ENCODE data around the gene MOBP. TPM values are rescaled to one million over a fixed set of nuclear protein-coding genes. Genes with fewer than 3 reads are reported as not detected.

Gene MOBP
- total RNA-seq, 1 experiment from 2014 or later = not detected

DNA sequence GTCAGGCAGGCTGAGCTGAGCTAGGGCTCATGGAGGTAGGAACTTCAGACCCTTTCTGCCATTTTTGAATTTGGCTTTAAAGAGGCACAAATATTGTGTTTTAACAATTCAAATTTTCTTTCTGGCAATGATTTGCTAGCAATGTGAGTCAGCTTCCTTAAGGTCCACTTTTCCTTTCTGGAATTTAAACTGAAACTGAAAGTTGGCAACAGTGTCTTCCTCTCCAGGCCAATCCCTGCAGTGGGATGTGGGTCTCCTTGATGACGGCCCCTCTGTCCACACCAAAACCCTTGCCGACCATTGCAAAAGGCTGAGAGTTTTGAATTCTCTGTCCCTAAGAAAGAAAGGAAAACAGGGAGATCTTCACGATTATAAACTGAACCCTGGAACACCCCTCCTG lies 33.8 kb upstream of the MOBP start:
- peaks cover 0 to 19% of the 10 kb centered on the region in 2 experiments; a peak in 1 of 4 replicates for H3K4me1 ChIP-seq (ENCODE audit: control insufficient read depth in 1 of 2, insufficient read depth in 2 of 2, low read length in 2 of 2)
- H3K9ac ChIP-seq (ENCODE audit: low read length) = no peak overlapping the region
- no peak overlapping the region for H3K4me3 ChIP-seq (replicated peaks in 1 of 2; ENCODE audit: low read depth in 1 of 2, low read length in 2 of 2)
- no peaks in the 10 kb centered on the region for H4K20me1 ChIP-seq (ENCODE audit: insufficient read depth)
- H3K79me2 ChIP-seq (ENCODE audit: insufficient read depth, low read length) = no peaks in the 10 kb centered on the region
- CTCF ChIA-PET = no interaction called here
- no peak overlapping the region for H2AFZ ChIP-seq (ENCODE audit: low read depth, low read length, poor library complexity, severe bottlenecking)
- RAD21 ChIA-PET (ENCODE audit: low non-redundant PET in 1 of 2, low total read pairs in 2 of 2, uncharacterized antibody in 2 of 2, unreplicated experiment in 2 of 2) = no interaction called here
- no peaks in the 10 kb centered on the region for H3K27me3 ChIP-seq (ENCODE audit: insufficient read depth, low read length)
- POLR2A ChIA-PET = no interaction called here
- DNase-seq (ENCODE audit: low read depth, low spot score) (no peak), ATAC-seq (no peak)
- H3K27ac ChIP-seq (ENCODE audit: low read depth, low read length) = no peak overlapping the region
- intact Hi-C loops (cut with micrococcal nuclease) = no loop called here
- no peaks in the 10 kb centered on the region for H3K9me2 ChIP-seq (ENCODE audit: insufficient read depth)
- no peaks in the 10 kb centered on the region for H3K36me3 ChIP-seq (ENCODE audit: control insufficient read depth in 1 of 2, insufficient read depth in 2 of 2, low read length in 2 of 2)
- no TSS peak for BruUV-seq (replicated peaks)
- no peaks in the 10 kb centered on the region for H3K9me3 ChIP-seq (ENCODE audit: control insufficient read depth in 1 of 2, insufficient read depth in 1 of 2, low read depth in 1 of 2, low read length in 2 of 2)
- TF ChIP-seq, protein P1, sequence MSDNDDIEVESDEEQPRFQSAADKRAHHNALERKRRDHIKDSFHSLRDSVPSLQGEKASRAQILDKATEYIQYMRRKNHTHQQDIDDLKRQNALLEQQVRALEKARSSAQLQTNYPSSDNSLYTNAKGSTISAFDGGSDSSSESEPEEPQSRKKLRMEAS (IDR thresholded peaks at IDR 0.05) = no peak
- TF ChIP-seq TCF7L2 (IDR thresholded peaks at IDR 0.05; ENCODE audit: borderline replicate concordance, extremely low read depth, insufficient read depth, insufficient read length) (no peak), SIN3A (IDR thresholded peaks at IDR 0.05; ENCODE audit: low read depth) (no peak), CBX3 (IDR thresholded peaks at IDR 0.05; ENCODE audit: low read depth) (no peak), POLR2A (IDR thresholded peaks at IDR 0.05; ENCODE audit: borderline replicate concordance, extremely low read depth, insufficient read depth, insufficient read length) (no peak), ELF1 (IDR thresholded peaks at IDR 0.05; ENCODE audit: borderline replicate concordance, low read depth) (no peak), ZNF274 (IDR thresholded peaks at IDR 0.05; ENCODE audit: low read depth, low read length) (no peak), RAD21 (IDR thresholded peaks at IDR 0.05; ENCODE audit: low read depth) (no peak)
- TF ChIP-seq, protein P2, sequence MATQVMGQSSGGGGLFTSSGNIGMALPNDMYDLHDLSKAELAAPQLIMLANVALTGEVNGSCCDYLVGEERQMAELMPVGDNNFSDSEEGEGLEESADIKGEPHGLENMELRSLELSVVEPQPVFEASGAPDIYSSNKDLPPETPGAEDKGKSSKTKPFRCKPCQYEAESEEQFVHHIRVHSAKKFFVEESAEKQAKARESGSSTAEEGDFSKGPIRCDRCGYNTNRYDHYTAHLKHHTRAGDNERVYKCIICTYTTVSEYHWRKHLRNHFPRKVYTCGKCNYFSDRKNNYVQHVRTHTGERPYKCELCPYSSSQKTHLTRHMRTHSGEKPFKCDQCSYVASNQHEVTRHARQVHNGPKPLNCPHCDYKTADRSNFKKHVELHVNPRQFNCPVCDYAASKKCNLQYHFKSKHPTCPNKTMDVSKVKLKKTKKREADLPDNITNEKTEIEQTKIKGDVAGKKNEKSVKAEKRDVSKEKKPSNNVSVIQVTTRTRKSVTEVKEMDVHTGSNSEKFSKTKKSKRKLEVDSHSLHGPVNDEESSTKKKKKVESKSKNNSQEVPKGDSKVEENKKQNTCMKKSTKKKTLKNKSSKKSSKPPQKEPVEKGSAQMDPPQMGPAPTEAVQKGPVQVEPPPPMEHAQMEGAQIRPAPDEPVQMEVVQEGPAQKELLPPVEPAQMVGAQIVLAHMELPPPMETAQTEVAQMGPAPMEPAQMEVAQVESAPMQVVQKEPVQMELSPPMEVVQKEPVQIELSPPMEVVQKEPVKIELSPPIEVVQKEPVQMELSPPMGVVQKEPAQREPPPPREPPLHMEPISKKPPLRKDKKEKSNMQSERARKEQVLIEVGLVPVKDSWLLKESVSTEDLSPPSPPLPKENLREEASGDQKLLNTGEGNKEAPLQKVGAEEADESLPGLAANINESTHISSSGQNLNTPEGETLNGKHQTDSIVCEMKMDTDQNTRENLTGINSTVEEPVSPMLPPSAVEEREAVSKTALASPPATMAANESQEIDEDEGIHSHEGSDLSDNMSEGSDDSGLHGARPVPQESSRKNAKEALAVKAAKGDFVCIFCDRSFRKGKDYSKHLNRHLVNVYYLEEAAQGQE (IDR thresholded peaks at IDR 0.05; ENCODE audit: low read depth) = no peak
- TF ChIP-seq, protein P3, sequence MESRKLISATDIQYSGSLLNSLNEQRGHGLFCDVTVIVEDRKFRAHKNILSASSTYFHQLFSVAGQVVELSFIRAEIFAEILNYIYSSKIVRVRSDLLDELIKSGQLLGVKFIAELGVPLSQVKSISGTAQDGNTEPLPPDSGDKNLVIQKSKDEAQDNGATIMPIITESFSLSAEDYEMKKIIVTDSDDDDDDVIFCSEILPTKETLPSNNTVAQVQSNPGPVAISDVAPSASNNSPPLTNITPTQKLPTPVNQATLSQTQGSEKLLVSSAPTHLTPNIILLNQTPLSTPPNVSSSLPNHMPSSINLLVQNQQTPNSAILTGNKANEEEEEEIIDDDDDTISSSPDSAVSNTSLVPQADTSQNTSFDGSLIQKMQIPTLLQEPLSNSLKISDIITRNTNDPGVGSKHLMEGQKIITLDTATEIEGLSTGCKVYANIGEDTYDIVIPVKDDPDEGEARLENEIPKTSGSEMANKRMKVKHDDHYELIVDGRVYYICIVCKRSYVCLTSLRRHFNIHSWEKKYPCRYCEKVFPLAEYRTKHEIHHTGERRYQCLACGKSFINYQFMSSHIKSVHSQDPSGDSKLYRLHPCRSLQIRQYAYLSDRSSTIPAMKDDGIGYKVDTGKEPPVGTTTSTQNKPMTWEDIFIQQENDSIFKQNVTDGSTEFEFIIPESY (IDR thresholded peaks at IDR 0.05; ENCODE audit: extremely low read depth, insufficient replicate concordance, low read length) = no peak
- TF ChIP-seq, protein P4, sequence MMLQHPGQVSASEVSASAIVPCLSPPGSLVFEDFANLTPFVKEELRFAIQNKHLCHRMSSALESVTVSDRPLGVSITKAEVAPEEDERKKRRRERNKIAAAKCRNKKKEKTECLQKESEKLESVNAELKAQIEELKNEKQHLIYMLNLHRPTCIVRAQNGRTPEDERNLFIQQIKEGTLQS (IDR thresholded peaks at IDR 0.05) = no peak
- no peak overlapping the region for H3K4me2 ChIP-seq (ENCODE audit: low read length)
